K562 (cell line): ENCODE measurements around the gene AHCYL1. TPM values are rescaled to one million over a fixed set of nuclear protein-coding genes. Genes with fewer than 3 reads are reported as not detected.

ENCODE experiments used
- ATAC-seq: fragments of 200-7000 bp; cut with Tn5 transposase; 3 replicates; pipeline ENCODE4 v1.9.1; 2020; ENCODE audit warnings: moderate library complexity
- BruUV-seq: library from RNA; stranded (reverse); fragments of 400-500 nt; replicated peaks from 2 replicates; lab custom pipeline; 2021; lab: Mats Ljungman, UMichigan
- CTCF ChIA-PET: fragments of 300-600 bp; formaldehyde crosslinking; extraction: SDS; loops from one replicate; lab custom pipeline; 2021; ENCODE audit warnings: low intra/inter-chr PET ratio; lab: Yijun Ruan, JAX
- POLR2A ChIA-PET: fragments of 300-600, 350-650 bp; sonication (Branson Sonifier 250); formaldehyde crosslinking; extraction: SDS; loops from one replicate; lab custom pipeline; 2021; ENCODE audit warnings: antibody characterized with exemption, inconsistent platforms; lab: Yijun Ruan, JAX
- DNase-seq, 4 experiments: peaks; one replicate each; pipeline versions ENCODE4 v3.0.0 to v3.0.0-alpha.2; 2011 to 2018; ENCODE audit warnings: low spot score in 3 of 4, mixed read lengths in 3 of 4; ENCODE audit errors: extremely low read depth in 1 of 4
- FAIRE-seq: peaks from 2 replicates; lab custom pipeline; 2011; peaks lifted over from hg19 to GRCh38; lab: Jason Lieb, UNC
- H2AFZ ChIP-seq: 2 replicates; pipeline ENCODE4 v1.6.0; 2011; ENCODE audit warnings: low read depth, low read length, control low read depth, inconsistent platforms
- H3K27ac ChIP-seq: fragments of 200-600 bp; 3 replicates; pipeline ENCODE4 v1.8.0; 2011; ENCODE audit warnings: low read depth, mild to moderate bottlenecking, control low read depth, inconsistent platforms, low read length, moderate library complexity, mixed read lengths; ENCODE audit errors: extremely low read depth
- H3K27me3 ChIP-seq, 2 experiments: fragments of 300-600 bp in 1 of 2; 2 replicates in 1 of 2; 3 replicates in 1 of 2; pipeline versions ENCODE4 v1.6.0 to v1.8.0; 2011; ENCODE audit warnings: inconsistent platforms in 2 of 2, low read length in 2 of 2, mild to moderate bottlenecking in 1 of 2, mixed read lengths in 1 of 2, moderate library complexity in 1 of 2; ENCODE audit not compliant: control insufficient read depth in 2 of 2, insufficient read depth in 2 of 2
- H3K36me3 ChIP-seq: fragments of 300-600 bp; 3 replicates; pipeline ENCODE4 v1.8.0; 2011; ENCODE audit warnings: mild to moderate bottlenecking, low read length, inconsistent platforms; ENCODE audit not compliant: control insufficient read depth, insufficient read depth
- H3K4me1 ChIP-seq, 2 experiments: fragments of 200-600 bp in 1 of 2; replicated peaks in 1 of 2; 2 replicates in 1 of 2; 3 replicates in 1 of 2; pipeline versions ENCODE4 v1.5.1 to v1.8.0; 2011; ENCODE audit warnings: inconsistent platforms in 2 of 2, low read length in 2 of 2, mild to moderate bottlenecking in 1 of 2, mixed read lengths in 1 of 2, moderate library complexity in 1 of 2; ENCODE audit not compliant: control insufficient read depth in 2 of 2, insufficient read depth in 2 of 2
- H3K4me2 ChIP-seq: 2 replicates; pipeline ENCODE4 v1.6.1; 2011; ENCODE audit warnings: low read length, control low read depth, inconsistent platforms, mixed read lengths; ENCODE audit not compliant: insufficient read depth
- H3K4me3 ChIP-seq: fragments of 200-600 bp; sonication (generic), shearing (Covaris generic); 2 replicates; pipeline ENCODE4 v1.5.1; 2016; ENCODE audit warnings: control low read depth, inconsistent platforms
- H3K79me2 ChIP-seq: fragments of 200-600 bp; 3 replicates; pipeline ENCODE4 v1.8.0; 2011; ENCODE audit warnings: low read length, inconsistent platforms; ENCODE audit not compliant: control insufficient read depth, insufficient read depth
- H3K9ac ChIP-seq, 2 experiments: 2 replicates each; pipeline versions ENCODE4 v1.6.0 to v1.6.1; 2011; ENCODE audit warnings: low read depth in 2 of 2, low read length in 2 of 2, control low read depth in 1 of 2, inconsistent platforms in 1 of 2, mild to moderate bottlenecking in 1 of 2, mixed read lengths in 1 of 2; ENCODE audit not compliant: insufficient read depth in 1 of 2
- H3K9me1 ChIP-seq: one replicate; pipeline ENCODE4 v1.6.0; 2011; ENCODE audit warnings: inconsistent platforms, mild to moderate bottlenecking, low read length, moderate library complexity; ENCODE audit not compliant: control insufficient read depth, insufficient read depth
- H3K9me3 ChIP-seq: replicated peaks from 2 replicates; pipeline ENCODE4 v1.5.1; 2011; ENCODE audit warnings: low read depth, low read length, inconsistent platforms; ENCODE audit not compliant: control insufficient read depth, insufficient read depth
- H4K20me1 ChIP-seq: replicated peaks from 2 replicates; pipeline ENCODE4 v1.6.1; 2011; ENCODE audit warnings: low read length, inconsistent platforms, mixed read lengths; ENCODE audit not compliant: control insufficient read depth, insufficient read depth
- BCL6 ChIP-seq: fragments of 250-450 bp; sonication (Bioruptor Pico); IDR thresholded peaks from 2 replicates; pipeline ENCODE4 v1.4.0; 2020
- CHD2 ChIP-seq: IDR thresholded peaks from 2 replicates; pipeline ENCODE4 v1.6.1; 2011; ENCODE audit warnings: low read depth, low read length
- DDX20 ChIP-seq: fragments of 450-650 bp; IDR thresholded peaks from 2 replicates; pipeline ENCODE4 v1.6.1; 2016; ENCODE audit warnings: missing genetic modification characterization, low read depth, mild to moderate bottlenecking, missing compliant biosample characterization, moderate library complexity
- FOXA1 ChIP-seq: fragments of 450-650 bp; IDR thresholded peaks from 2 replicates; pipeline ENCODE4 v1.6.1; 2016; ENCODE audit warnings: mild to moderate bottlenecking, borderline replicate concordance
- KAT8 ChIP-seq: fragments of 450-650 bp; IDR thresholded peaks from 2 replicates; pipeline ENCODE4 v1.6.1; 2016; ENCODE audit warnings: low read depth, mild to moderate bottlenecking
- MEIS2 ChIP-seq: fragments of 450-650 bp; IDR thresholded peaks from 2 replicates; pipeline ENCODE4 v1.6.1; 2014; ENCODE audit warnings: mild to moderate bottlenecking; ENCODE audit not compliant: partially characterized antibody
- PRDM10 ChIP-seq: fragments of 450-650 bp; IDR thresholded peaks from 2 replicates; pipeline ENCODE4 v1.6.1; 2018; ENCODE audit not compliant: partially characterized antibody
- RBM39 ChIP-seq: fragments of 200-400 bp; formaldehyde crosslinking; optimal IDR thresholded peaks from 2 replicates; pipeline ENCODE3; 2018; ENCODE audit warnings: low read depth, low read length
- SPI1 ChIP-seq: IDR thresholded peaks from 2 replicates; pipeline ENCODE4 v1.6.1; 2011; ENCODE audit warnings: low read depth, low read length, control low read depth, borderline replicate concordance
- TFAP4 ChIP-seq: sonication (generic); formaldehyde crosslinking; IDR thresholded peaks from 2 replicates; pipeline ENCODE4 v1.8.0; 2022; ENCODE audit warnings: missing genetic modification reagents, mild to moderate bottlenecking, moderate library complexity, borderline replicate concordance
- WGBS: fragments of 100-300 bp; shearing (Covaris generic); methylation state at CpG from one replicate; pipeline ENCODE4 v1.1.6; 2016; ENCODE audit warnings: low coverage, mixed read lengths; ENCODE audit not compliant: insufficient coverage; ENCODE audit errors: missing lambda C conversion rate; 5-methylcytosine and 5-hydroxymethylcytosine counted together
- in situ Hi-C: fragments of 300-500 bp; cut with MboI; formaldehyde crosslinking; loops from 4 replicates; pipeline ENCODE4 v1.15.0; 2018; ENCODE audit warnings: inconsistent platforms, mixed read lengths
- intact Hi-C: fragments of 100-400 bp; cut with micrococcal nuclease; formaldehyde crosslinking; loops from 2 replicates; pipeline ENCODE4 v1.14.2; 2022
- polyA plus RNA-seq, 8 experiments: library from polyadenylated mRNA; depleted of rRNA in 4 of 8; stranded (reverse) in 5 of 8; unstranded in 3 of 8; fragments of >200 nt; fragmentation: Nextera tagmentation in 2 of 8; fragmentation: Illumina TruSeq in 1 of 8; extraction: Ambion mirVana in 2 of 8; extraction: Trizol in 1 of 8; gene quantifications; 2 replicates each; pipeline versions ENCODE4 v1.2.1 to v1.2.3, GENCODE V29; 2011 to 2014; ENCODE audit warnings: inconsistent platforms in 1 of 8, missing spikeins in 1 of 8
- total RNA-seq, 7 experiments: library from RNA; depleted of rRNA in 6 of 7; stranded (reverse); fragments of >200 nt in 6 of 7; fragmentation: Illumina TruSeq in 2 of 7; extraction: Trizol in 2 of 7; gene quantifications; 2 replicates each; pipeline versions ENCODE4 v1.2.1 to v1.2.3, GENCODE V29; 2011 to 2021; ENCODE audit warnings: low replicate concordance in 1 of 7

The AHCYL1 gene
- total and polyA plus RNA-seq, 9 of the 15 experiments (the other 6 are each of a cell fraction or from before 2014, with no cell fraction given), result 27.3 to 118 (median 44.5) TPM

GRCh38 chr1:109991400-109991925 is 6.9 kb downstream of the AHCYL1 start:
- no TSS peak for BruUV-seq
- ChIA-PET CTCF (no interaction called here), POLR2A (interaction anchor here (0.7 to 1.7 kb wide), 2 partner anchors 12 to 80 kb away, joined by 4 to 7 read pairs; no protein-coding TSS in a partner anchor)
- Histone ChIP-seq H3K79me2 (peaks cover 68% of the 10 kb centered on the region), H3K27ac (no peak overlapping the region), H3K4me1 (peaks cover 0 to 25% of the 10 kb centered on the region in 2 experiments; a peak in 3 of 5 replicates), H3K4me2 (no peak overlapping the region), H3K36me3 (peaks cover 79% of the 10 kb centered on the region), H3K27me3 (no peaks in the 10 kb centered on the region), H3K9ac (no peak overlapping the region), H4K20me1 (peaks cover under 1% of the 10 kb centered on the region), H3K9me3 (no peaks in the 10 kb centered on the region), H2AFZ (no peak overlapping the region), H3K4me3 (no peak overlapping the region), H3K9me1 (no peaks in the 10 kb centered on the region)
- intact Hi-C loops, result no loop called here
- peak; percentile 14; the same call in 2 of the 3 replicates for ATAC-seq
- WGBS, result 93% methylated on average over 5 of the region's 5 CpGs
- in situ Hi-C loops, result no loop called here
- TF ChIP-seq BCL6 (CRISPR knock-in tag), result no peak
- peak; percentile 46; the same call in 1 of the 2 replicates for TF ChIP-seq SPI1
- no peak for FAIRE-seq
- no peak for DNase-seq

- ATAC-seq, result no peak
- no peak for DNase-seq
- TF ChIP-seq KAT8 (no peak), PRDM10 (no peak), CHD2 (no peak), TFAP4 (CRISPR knock-in tag) (no peak), DDX20 (tag) (no peak), RBM39 (no peak), FOXA1 (no peak), MEIS2 (no peak)
These were observed 9.3 kb downstream of the AHCYL1 start for GRCh38 chr1:109993885-109994284.

More at GRCh38 chr1:109993885-109994284, 9.3 kb downstream of the AHCYL1 start:
- Histone ChIP-seq H3K9me3 (no peaks in the 10 kb centered on the region), H3K79me2 (peaks cover 57% of the 10 kb centered on the region), H3K27me3 (no peaks in the 10 kb centered on the region), H3K4me2 (no peak overlapping the region), H3K9ac (no peak overlapping the region), H3K36me3 (peaks cover 60% of the 10 kb centered on the region), H2AFZ (no peak overlapping the region), H3K4me3 (no peak overlapping the region), H3K9me1 (no peaks in the 10 kb centered on the region), H4K20me1 (peaks cover 9% of the 10 kb centered on the region), H3K27ac (no peak overlapping the region), H3K4me1 (peaks cover 0 to 27% of the 10 kb centered on the region in 2 experiments; a peak in 3 of 5 replicates)
- ChIA-PET POLR2A (interaction anchor here (1.4 to 8.3 kb wide), 4 partner anchors 8 to 217 kb away, joined by 4 to 77 read pairs (median 7); partner anchors contain the start of gene AHCYL1), CTCF (no interaction called here)
- 92% methylated on average over 3 of the region's 3 CpGs for WGBS
- FAIRE-seq, result no peak
- no TSS peak for BruUV-seq
- in situ Hi-C loops (no loop called here), intact Hi-C loops (no loop called here)
